ENCODE results near the gene ITFG2. TPM values are rescaled to one million over a fixed set of nuclear protein-coding genes. Genes with fewer than 3 reads are reported as not detected.

Gene ITFG2
- total RNA-seq, 2 experiments from 2014 or later, result 43.5 to 48.2 TPM

- H3K27ac Mint-ChIP-seq, result no peak overlapping the region
- H3K27me3 Mint-ChIP-seq, result no peaks in the 10 kb centered on the region
- no peak overlapping the region for H3K4me3 Mint-ChIP-seq
- POLR2A ChIA-PET, result no interaction called here
- H3K36me3 Mint-ChIP-seq (ENCODE audit: low read depth), result peaks cover 34% of the 10 kb centered on the region
- CTCF ChIA-PET, result interaction anchor here (0.6 kb wide), 2 partner anchors 838 to 1087 kb away, joined by 3 to 4 read pairs; no protein-coding TSS in a partner anchor
- no peak for DNase-seq
- no peaks in the 10 kb centered on the region for H3K4me1 Mint-ChIP-seq
- no peaks in the 10 kb centered on the region for H3K9me3 Mint-ChIP-seq
Observed at GRCh38 chr12:2826036-2826435, 13.6 kb downstream of the ITFG2 start.

- no peaks in the 10 kb centered on the region for H3K27me3 Mint-ChIP-seq
- POLR2A ChIA-PET, result no interaction called here
- no peaks in the 10 kb centered on the region for H3K4me1 Mint-ChIP-seq
- H3K36me3 Mint-ChIP-seq (ENCODE audit: low read depth), result peaks cover 32% of the 10 kb centered on the region
- no peaks in the 10 kb centered on the region for H3K9me3 Mint-ChIP-seq
- CTCF ChIA-PET, result interaction anchor here (0.6 to 1.3 kb wide), 4 partner anchors 9 to 1087 kb away, joined by 3 to 5 read pairs (median 4); no protein-coding TSS in a partner anchor
- no peak overlapping the region for H3K4me3 Mint-ChIP-seq
- no peak for DNase-seq
- H3K27ac Mint-ChIP-seq, result no peak overlapping the region
Observed at GRCh38 chr12:2826721-2827515, 14.4 kb downstream of the ITFG2 start.

- H3K4me1 Mint-ChIP-seq, result no peaks in the 10 kb centered on the region
- CTCF ChIA-PET, result no interaction called here
- POLR2A ChIA-PET, result no interaction called here
- H3K4me3 Mint-ChIP-seq, result no peak overlapping the region
- no peaks in the 10 kb centered on the region for H3K9me3 Mint-ChIP-seq
- no peak for DNase-seq
- no peak overlapping the region for H3K27ac Mint-ChIP-seq
- H3K36me3 Mint-ChIP-seq (ENCODE audit: low read depth), result peaks cover 12% of the 10 kb centered on the region
- no peaks in the 10 kb centered on the region for H3K27me3 Mint-ChIP-seq
Observed at GRCh38 chr12:2829275-2829674, 16.8 kb downstream of the ITFG2 start.

GRCh38 chr12:2832550-2833127, 20.2 kb downstream of the ITFG2 start:
- H3K9me3 Mint-ChIP-seq, result no peaks in the 10 kb centered on the region
- CTCF ChIA-PET, result no interaction called here
- no peak overlapping the region for H3K4me3 Mint-ChIP-seq
- H3K4me1 Mint-ChIP-seq, result no peaks in the 10 kb centered on the region
- no peak for DNase-seq
- no peak overlapping the region for H3K27ac Mint-ChIP-seq
- POLR2A ChIA-PET, result no interaction called here
- peaks cover 2% of the 10 kb centered on the region for H3K36me3 Mint-ChIP-seq (ENCODE audit: low read depth)
- no peaks in the 10 kb centered on the region for H3K27me3 Mint-ChIP-seq

- H3K27ac Mint-ChIP-seq, result no peak overlapping the region
- no peaks in the 10 kb centered on the region for H3K9me3 Mint-ChIP-seq
- no peaks in the 10 kb centered on the region for H3K27me3 Mint-ChIP-seq
- DNase-seq, result no peak
- peaks cover under 1% of the 10 kb centered on the region for H3K36me3 Mint-ChIP-seq (ENCODE audit: low read depth)
- no peaks in the 10 kb centered on the region for H3K4me1 Mint-ChIP-seq
- CTCF ChIA-PET, result interaction anchor here (1.8 kb wide), 1 partner anchor 10 kb away, joined by 3 read pairs; no protein-coding TSS in a partner anchor
- POLR2A ChIA-PET, result no interaction called here
- H3K4me3 Mint-ChIP-seq, result no peak overlapping the region
Observed at GRCh38 chr12:2833327-2833726, 20.9 kb downstream of the ITFG2 start.

GRCh38 chr12:2833810-2834209, 21.3 kb downstream of the ITFG2 start:
- H3K27ac Mint-ChIP-seq, result no peak overlapping the region
- POLR2A ChIA-PET, result no interaction called here
- no peak overlapping the region for H3K4me3 Mint-ChIP-seq
- H3K27me3 Mint-ChIP-seq, result no peaks in the 10 kb centered on the region
- no peaks in the 10 kb centered on the region for H3K9me3 Mint-ChIP-seq
- H3K4me1 Mint-ChIP-seq, result no peaks in the 10 kb centered on the region
- no peak for DNase-seq
- no peaks in the 10 kb centered on the region for H3K36me3 Mint-ChIP-seq (ENCODE audit: low read depth)
- CTCF ChIA-PET, result interaction anchor here (1.8 kb wide), 1 partner anchor 9 kb away, joined by 3 read pairs; no protein-coding TSS in a partner anchor

- POLR2A ChIA-PET, result no interaction called here
- H3K4me1 Mint-ChIP-seq, result no peaks in the 10 kb centered on the region
- H3K27me3 Mint-ChIP-seq, result no peaks in the 10 kb centered on the region
- no peak for DNase-seq
- no peak within 1 kb of the TSS for H3K4me3 Mint-ChIP-seq
- CTCF ChIA-PET, result interaction anchor here (1.8 kb wide), 1 partner anchor 8 kb away, joined by 3 read pairs; no protein-coding TSS in a partner anchor
- no peaks in the 10 kb centered on the region for H3K36me3 Mint-ChIP-seq (ENCODE audit: low read depth)
- peak within 1 kb of the TSS; percentile 9 for H3K27ac Mint-ChIP-seq
- no peaks in the 10 kb centered on the region for H3K9me3 Mint-ChIP-seq
Observed at GRCh38 chr12:2834581-2835491, 22.4 kb downstream of the ITFG2 start, which contains the start of gene NRIP2. NRIP2 (minus strand) TSS chr12:2835035; CDS start chr12:2834983, 52 bp downstream.

- H3K27me3 Mint-ChIP-seq, result no peaks in the 10 kb centered on the region
- no peaks in the 10 kb centered on the region for H3K36me3 Mint-ChIP-seq (ENCODE audit: low read depth)
- no peak for DNase-seq
- no peak overlapping the region for H3K4me3 Mint-ChIP-seq
- no peaks in the 10 kb centered on the region for H3K4me1 Mint-ChIP-seq
- ChIA-PET CTCF (no interaction called here), POLR2A (no interaction called here)
- peak overlapping the region; percentile 9 for H3K27ac Mint-ChIP-seq
- no peaks in the 10 kb centered on the region for H3K9me3 Mint-ChIP-seq
Observed at GRCh38 chr12:2835691-2836403, 23.4 kb downstream of the ITFG2 start.

GRCh38 chr12:2836574-2836973, 24.1 kb downstream of the ITFG2 start:
- Mint-ChIP-seq H3K4me3 (no peak overlapping the region), H3K4me1 (no peaks in the 10 kb centered on the region), H3K36me3 (ENCODE audit: low read depth) (no peaks in the 10 kb centered on the region), H3K27ac (no peak overlapping the region), H3K9me3 (no peaks in the 10 kb centered on the region), H3K27me3 (no peaks in the 10 kb centered on the region)
- ChIA-PET CTCF (no interaction called here), POLR2A (no interaction called here)
- no peak for DNase-seq

GRCh38 chr12:2841056-2841650, 28.7 kb downstream of the ITFG2 start:
- Mint-ChIP-seq H3K4me1 (no peaks in the 10 kb centered on the region), H3K36me3 (ENCODE audit: low read depth) (no peaks in the 10 kb centered on the region), H3K4me3 (no peak overlapping the region), H3K27me3 (no peaks in the 10 kb centered on the region), H3K27ac (no peak overlapping the region), H3K9me3 (no peaks in the 10 kb centered on the region)
- DNase-seq, result no peak
- CTCF ChIA-PET, result interaction anchor here (1.3 kb wide), 1 partner anchor 13 kb away, joined by 3 read pairs; no protein-coding TSS in a partner anchor
- POLR2A ChIA-PET, result no interaction called here

GRCh38 chr12:2842948-2843347, 30.5 kb downstream of the ITFG2 start:
- H3K4me1 Mint-ChIP-seq, result no peaks in the 10 kb centered on the region
- H3K36me3 Mint-ChIP-seq (ENCODE audit: low read depth), result peaks cover 1% of the 10 kb centered on the region
- H3K9me3 Mint-ChIP-seq, result no peaks in the 10 kb centered on the region
- DNase-seq, result no peak
- CTCF ChIA-PET, result interaction anchor here (1.0 to 2.1 kb wide), 3 partner anchors 9 to 151 kb away, joined by 3 to 4 read pairs (median 3); partner anchors contain the start of gene NRIP2
- H3K27me3 Mint-ChIP-seq, result no peaks in the 10 kb centered on the region
- no peak overlapping the region for H3K27ac Mint-ChIP-seq
- POLR2A ChIA-PET, result no interaction called here
- no peak overlapping the region for H3K4me3 Mint-ChIP-seq

GRCh38 chr12:2844786-2845185, 32.3 kb downstream of the ITFG2 start:
- POLR2A ChIA-PET, result no interaction called here
- CTCF ChIA-PET, result interaction anchor here (1.5 to 2.1 kb wide), 2 partner anchors 7 to 9 kb away, joined by 4 read pairs; no protein-coding TSS in a partner anchor

More at GRCh38 chr12:2844786-2845185, 32.3 kb downstream of the ITFG2 start:
- H3K27ac Mint-ChIP-seq, result no peak overlapping the region
- no peaks in the 10 kb centered on the region for H3K27me3 Mint-ChIP-seq
- no peak overlapping the region for H3K4me3 Mint-ChIP-seq
- no peaks in the 10 kb centered on the region for H3K9me3 Mint-ChIP-seq
- no peak for DNase-seq
- no peaks in the 10 kb centered on the region for H3K4me1 Mint-ChIP-seq
- H3K36me3 Mint-ChIP-seq (ENCODE audit: low read depth), result peaks cover 1% of the 10 kb centered on the region
